ENCODE measurements around the gene SPP2.

DNA sequence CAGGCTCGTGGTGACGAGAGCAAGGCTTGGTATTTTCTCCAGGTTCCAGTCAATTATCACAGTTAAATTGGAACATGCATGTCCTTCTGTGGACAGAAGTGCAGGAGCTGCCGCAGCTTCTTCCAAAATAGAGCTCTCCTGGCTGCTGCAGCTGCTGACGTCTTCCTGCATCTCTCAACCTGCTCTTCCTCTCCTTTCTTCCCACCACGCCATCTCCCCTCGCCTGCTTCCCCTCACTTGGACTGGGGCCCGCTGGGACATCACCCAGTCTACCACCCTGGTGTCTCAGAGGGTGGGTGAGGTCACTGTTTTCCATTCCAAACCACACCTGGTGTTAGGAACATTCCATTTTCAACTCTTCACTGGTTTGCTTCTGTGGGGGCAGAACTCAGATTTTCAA, 41.4 kb downstream of the SPP2 start:
- TF ChIP-seq POLR2A (IDR thresholded peaks at IDR 0.05) (no peak), EP300 (IDR thresholded peaks at IDR 0.05) (no peak)
- TF ChIP-seq, protein P1, sequence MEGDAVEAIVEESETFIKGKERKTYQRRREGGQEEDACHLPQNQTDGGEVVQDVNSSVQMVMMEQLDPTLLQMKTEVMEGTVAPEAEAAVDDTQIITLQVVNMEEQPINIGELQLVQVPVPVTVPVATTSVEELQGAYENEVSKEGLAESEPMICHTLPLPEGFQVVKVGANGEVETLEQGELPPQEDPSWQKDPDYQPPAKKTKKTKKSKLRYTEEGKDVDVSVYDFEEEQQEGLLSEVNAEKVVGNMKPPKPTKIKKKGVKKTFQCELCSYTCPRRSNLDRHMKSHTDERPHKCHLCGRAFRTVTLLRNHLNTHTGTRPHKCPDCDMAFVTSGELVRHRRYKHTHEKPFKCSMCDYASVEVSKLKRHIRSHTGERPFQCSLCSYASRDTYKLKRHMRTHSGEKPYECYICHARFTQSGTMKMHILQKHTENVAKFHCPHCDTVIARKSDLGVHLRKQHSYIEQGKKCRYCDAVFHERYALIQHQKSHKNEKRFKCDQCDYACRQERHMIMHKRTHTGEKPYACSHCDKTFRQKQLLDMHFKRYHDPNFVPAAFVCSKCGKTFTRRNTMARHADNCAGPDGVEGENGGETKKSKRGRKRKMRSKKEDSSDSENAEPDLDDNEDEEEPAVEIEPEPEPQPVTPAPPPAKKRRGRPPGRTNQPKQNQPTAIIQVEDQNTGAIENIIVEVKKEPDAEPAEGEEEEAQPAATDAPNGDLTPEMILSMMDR (IDR thresholded peaks at IDR 0.05): no peak

All from suprapubic skin (tissue), 3 donors.